ENCODE results near the gene INPP5K. TPM values are rescaled to one million over a fixed set of nuclear protein-coding genes. Genes with fewer than 3 reads are reported as not detected.

Gene INPP5K
- total RNA-seq, 4 donors from 2014 or later: 18.4 to 44.3 (median 35.0) TPM

GRCh38 chr17:1561420-1562175 is 45.2 kb upstream of the INPP5K start:
- TF ChIP-seq CTCF (IDR thresholded peaks at IDR 0.05) (peak in 4 of 6 experiments; percentile 6 to 43 (median 31)), POLR2A (IDR thresholded peaks at IDR 0.05) (no peak)
- Histone ChIP-seq H3K4me3 (peak overlapping the region; percentile 76 to 99 (median 89)), H3K27ac (peak overlapping the region; percentile 86 to 99 (median 98)), H3K27me3 (no peaks in the 10 kb centered on the region), H3K4me1 (peaks cover 28 to 60% (median 53%) of the 10 kb centered on the region in 3 donors), H3K36me3 (peaks cover 0 to 10% (median 0%) of the 10 kb centered on the region in 3 donors), H3K9me3 (no peaks in the 10 kb centered on the region)
- intact Hi-C loops (cut with DNase I): no loop called here
- no peak for DNase-seq
- WGBS, 2 donors: 7 to 9% methylated on average over 30 to 32 of the region's 47 CpGs

- H3K9me3 ChIP-seq: no peaks in the 10 kb centered on the region
- WGBS, 2 donors: 62 to 76% methylated on average over 7 of the region's 7 CpGs
- DNase-seq: no peak
- no peaks in the 10 kb centered on the region for H3K27me3 ChIP-seq
- no peak for TF ChIP-seq POLR2A (IDR thresholded peaks at IDR 0.05)
- no peak for TF ChIP-seq CTCF (IDR thresholded peaks at IDR 0.05)
- peaks cover 0 to 16% (median 0%) of the 10 kb centered on the region in 3 donors for H3K36me3 ChIP-seq
- peak overlapping the region; percentile 44 to 99 (median 92) for H3K27ac ChIP-seq
- peaks cover 32 to 67% (median 60%) of the 10 kb centered on the region in 3 donors for H3K4me1 ChIP-seq
- peak overlapping the region; percentile 76 to 99 (median 89) for H3K4me3 ChIP-seq
- intact Hi-C loops (cut with DNase I): no loop called here
These were observed 44.5 kb upstream of the INPP5K start for GRCh38 chr17:1560858-1561355.

- peak overlapping the region; percentile 43 to 92 (median 65) for H3K27ac ChIP-seq
- no peaks in the 10 kb centered on the region for H3K9me3 ChIP-seq
- no peaks in the 10 kb centered on the region for H3K27me3 ChIP-seq
- intact Hi-C loops (cut with DNase I): no loop called here
- TF ChIP-seq POLR2A (IDR thresholded peaks at IDR 0.05) (no peak), CTCF (IDR thresholded peaks at IDR 0.05) (no peak)
- no peak for DNase-seq
- WGBS, 2 donors: 37 to 70% methylated on average over 10 to 13 of the region's 22 CpGs
- peaks cover 35 to 74% (median 66%) of the 10 kb centered on the region in 3 donors for H3K4me1 ChIP-seq
- H3K4me3 ChIP-seq: peak overlapping the region in 2 of 4 donors; percentile 98 to 99
- H3K36me3 ChIP-seq: peaks cover 0 to 16% (median 0%) of the 10 kb centered on the region in 3 donors
These were observed 43.9 kb upstream of the INPP5K start for GRCh38 chr17:1560101-1560857.

GRCh38 chr17:1559047-1560043 is 42.9 kb upstream of the INPP5K start:
- intact Hi-C loops (cut with DNase I): no loop called here
- peak overlapping the region; percentile 43 to 92 (median 65) for H3K27ac ChIP-seq
- WGBS, 2 donors: 57 to 59% methylated on average over 5 to 6 of the region's 10 CpGs
- H3K27me3 ChIP-seq: no peaks in the 10 kb centered on the region
- H3K9me3 ChIP-seq: no peaks in the 10 kb centered on the region
- TF ChIP-seq CTCF (IDR thresholded peaks at IDR 0.05) (no peak), POLR2A (IDR thresholded peaks at IDR 0.05) (no peak)
- no peak for DNase-seq
- peaks cover 41 to 83% (median 75%) of the 10 kb centered on the region in 3 donors for H3K4me1 ChIP-seq
- peak overlapping the region in 3 of 4 donors; percentile 9 to 99 (median 98) for H3K4me3 ChIP-seq
- peaks cover 0 to 16% (median 0%) of the 10 kb centered on the region in 3 donors for H3K36me3 ChIP-seq
